ENCODE results near the gene ATG13. TPM values are rescaled to one million over a fixed set of nuclear protein-coding genes. Genes with fewer than 3 reads are reported as not detected.

The ATG13 gene
- polyA plus RNA-seq, 1 donor (not counting 4 experiments of a cell fraction or from before 2014, with no cell fraction given) = 33.3 TPM

DNA sequence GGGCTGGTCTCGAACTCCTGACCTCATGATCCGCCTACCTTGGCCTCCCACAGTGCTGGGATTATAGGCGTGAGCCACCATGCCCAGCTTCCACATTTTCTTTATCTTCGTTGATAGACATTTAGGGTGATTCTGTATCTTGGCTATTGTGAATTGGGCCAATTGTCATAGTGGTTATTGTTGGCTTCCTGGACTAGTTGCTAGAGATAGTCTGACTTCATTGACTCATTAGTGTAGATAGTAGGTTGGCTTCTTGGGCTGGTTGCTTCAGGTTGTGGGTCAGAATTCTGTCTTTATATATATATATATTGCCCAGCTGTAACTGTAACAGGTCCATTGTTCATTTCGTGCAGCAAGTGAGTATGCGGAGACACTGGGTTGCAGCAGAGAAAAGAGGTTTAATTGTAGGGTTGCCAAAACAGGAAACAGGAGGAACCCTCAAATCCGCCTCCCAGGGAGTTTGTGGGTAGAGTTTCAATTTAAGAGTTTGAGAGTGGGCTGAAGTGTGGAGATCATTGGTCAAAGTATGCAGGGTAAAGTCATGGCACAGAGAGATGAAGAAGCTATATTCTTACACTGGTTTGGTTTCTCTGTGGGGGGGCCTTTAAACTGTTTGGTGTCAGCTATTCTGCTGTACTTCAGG lies 22.0 kb downstream of the ATG13 start:
- Histone ChIP-seq H3K9me1 (ENCODE audit: control insufficient read depth, extremely low read depth, insufficient read depth, low read length) (no peaks in the 10 kb centered on the region), H3K4me2 (ENCODE audit: control insufficient read depth, extremely low read depth, insufficient read depth, low read depth, low read length) (no peak overlapping the region), H3K27me3 (ENCODE audit: control insufficient read depth, extremely low read depth, insufficient read depth, low read length) (no peaks in the 10 kb centered on the region), H3K4me1 (ENCODE audit: control insufficient read depth, extremely low read depth, insufficient read depth, low read length) (no peaks in the 10 kb centered on the region), H3K9me3 (ENCODE audit: control insufficient read depth, low read depth, low read length) (no peaks in the 10 kb centered on the region), H3K4me3 (ENCODE audit: control insufficient read depth in 2 of 3, extremely low read depth in 1 of 3, insufficient read depth in 2 of 3, low read depth in 1 of 3, low read length in 3 of 3) (no peak overlapping the region), H3K36me3 (ENCODE audit: control insufficient read depth in 2 of 2, extremely low read depth in 1 of 2, insufficient read depth in 2 of 2, low read length in 2 of 2) (peaks cover 0 to 6% of the 10 kb centered on the region in 2 experiments), H3K27ac (ENCODE audit: control insufficient read depth, insufficient read depth, low read length) (no peak overlapping the region), H3K9ac (ENCODE audit: control insufficient read depth, extremely low read depth, insufficient read depth, low read length) (no peak overlapping the region), H4K20me1 (ENCODE audit: control insufficient read depth, extremely low read depth, insufficient read depth, low read length) (no peaks in the 10 kb centered on the region), H3K79me2 (ENCODE audit: control insufficient read depth, insufficient read depth, low read length) (no peaks in the 10 kb centered on the region), H2AFZ (ENCODE audit: control insufficient read depth, low read length) (no peak overlapping the region)
- FAIRE-seq = no peak
- DNase-seq (ENCODE audit: low read depth, low spot score) = no peak
- dilution Hi-C loops (cut with MboI; ENCODE audit: extremely low pct_ligation_motif_present, low sequenced_read_pairs) = no loop called here
- TF ChIP-seq EZH2 (IDR thresholded peaks at IDR 0.05; ENCODE audit: low read length) = no peak
- TF ChIP-seq, protein P1, sequence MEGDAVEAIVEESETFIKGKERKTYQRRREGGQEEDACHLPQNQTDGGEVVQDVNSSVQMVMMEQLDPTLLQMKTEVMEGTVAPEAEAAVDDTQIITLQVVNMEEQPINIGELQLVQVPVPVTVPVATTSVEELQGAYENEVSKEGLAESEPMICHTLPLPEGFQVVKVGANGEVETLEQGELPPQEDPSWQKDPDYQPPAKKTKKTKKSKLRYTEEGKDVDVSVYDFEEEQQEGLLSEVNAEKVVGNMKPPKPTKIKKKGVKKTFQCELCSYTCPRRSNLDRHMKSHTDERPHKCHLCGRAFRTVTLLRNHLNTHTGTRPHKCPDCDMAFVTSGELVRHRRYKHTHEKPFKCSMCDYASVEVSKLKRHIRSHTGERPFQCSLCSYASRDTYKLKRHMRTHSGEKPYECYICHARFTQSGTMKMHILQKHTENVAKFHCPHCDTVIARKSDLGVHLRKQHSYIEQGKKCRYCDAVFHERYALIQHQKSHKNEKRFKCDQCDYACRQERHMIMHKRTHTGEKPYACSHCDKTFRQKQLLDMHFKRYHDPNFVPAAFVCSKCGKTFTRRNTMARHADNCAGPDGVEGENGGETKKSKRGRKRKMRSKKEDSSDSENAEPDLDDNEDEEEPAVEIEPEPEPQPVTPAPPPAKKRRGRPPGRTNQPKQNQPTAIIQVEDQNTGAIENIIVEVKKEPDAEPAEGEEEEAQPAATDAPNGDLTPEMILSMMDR (optimal IDR thresholded peaks at IDR 0.05 in 1 of 3, IDR thresholded peaks at IDR 0.05 in 1 of 3, conservative IDR thresholded peaks at IDR 0.05 in 1 of 3; ENCODE audit: extremely low read depth in 1 of 3, insufficient read depth in 2 of 3, low read length in 3 of 3) = no peak

DNA sequence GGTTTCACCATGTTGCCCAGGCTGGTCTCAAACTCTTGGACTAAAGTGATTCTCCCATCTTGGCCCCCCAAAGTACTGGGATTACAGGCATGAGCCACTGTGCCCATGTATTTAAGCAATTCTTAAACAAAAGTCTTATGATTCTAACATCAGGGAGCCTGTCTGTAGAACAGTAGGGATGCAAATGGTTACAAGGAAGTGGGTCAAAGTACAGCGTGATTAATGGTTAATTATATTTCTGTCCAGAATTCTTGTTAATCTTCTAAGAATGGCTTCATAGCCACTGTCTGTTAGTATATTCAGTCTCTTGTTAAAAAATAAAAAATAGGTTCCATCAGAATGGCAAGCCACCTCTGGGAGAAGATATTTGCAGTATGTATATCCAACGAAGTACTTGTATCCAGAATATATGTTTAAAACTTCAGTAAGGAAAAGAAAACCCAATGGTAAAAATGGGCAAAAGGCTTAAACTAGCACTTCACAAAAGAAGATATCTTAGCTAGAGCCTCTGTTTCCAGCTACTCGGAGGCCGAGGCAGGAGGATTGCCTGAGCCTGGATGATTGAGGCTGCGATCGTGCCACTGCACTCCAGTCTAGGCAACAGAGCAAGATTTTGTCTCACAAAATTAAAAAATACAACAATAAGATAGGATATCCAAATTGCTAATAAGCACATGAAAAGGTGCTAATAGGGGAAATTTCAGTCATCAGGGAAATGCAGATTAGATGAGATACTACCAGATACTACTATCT lies 22.9 kb downstream of the ATG13 start:
- H3K79me2 ChIP-seq (ENCODE audit: control insufficient read depth, insufficient read depth, low read length) = no peaks in the 10 kb centered on the region
- TF ChIP-seq EZH2 (IDR thresholded peaks at IDR 0.05; ENCODE audit: low read length) = no peak
- TF ChIP-seq, protein P1 (optimal IDR thresholded peaks at IDR 0.05 in 1 of 3, IDR thresholded peaks at IDR 0.05 in 1 of 3, conservative IDR thresholded peaks at IDR 0.05 in 1 of 3; ENCODE audit: extremely low read depth in 1 of 3, insufficient read depth in 2 of 3, low read length in 3 of 3) = no peak
- no peaks in the 10 kb centered on the region for H3K4me1 ChIP-seq (ENCODE audit: control insufficient read depth, extremely low read depth, insufficient read depth, low read length)
- no peak for DNase-seq (ENCODE audit: low read depth, low spot score)
- H3K9me3 ChIP-seq (ENCODE audit: control insufficient read depth, low read depth, low read length) = no peaks in the 10 kb centered on the region
- H3K9ac ChIP-seq (ENCODE audit: control insufficient read depth, extremely low read depth, insufficient read depth, low read length) = no peak overlapping the region
- H3K9me1 ChIP-seq (ENCODE audit: control insufficient read depth, extremely low read depth, insufficient read depth, low read length) = no peaks in the 10 kb centered on the region
- dilution Hi-C loops (cut with MboI; ENCODE audit: extremely low pct_ligation_motif_present, low sequenced_read_pairs) = no loop called here
- peaks cover 0 to 6% of the 10 kb centered on the region in 2 experiments for H3K36me3 ChIP-seq (ENCODE audit: control insufficient read depth in 2 of 2, extremely low read depth in 1 of 2, insufficient read depth in 2 of 2, low read length in 2 of 2)
- no peaks in the 10 kb centered on the region for H3K27me3 ChIP-seq (ENCODE audit: control insufficient read depth, extremely low read depth, insufficient read depth, low read length)
- no peak overlapping the region for H3K4me3 ChIP-seq (ENCODE audit: control insufficient read depth in 2 of 3, extremely low read depth in 1 of 3, insufficient read depth in 2 of 3, low read depth in 1 of 3, low read length in 3 of 3)
- H2AFZ ChIP-seq (ENCODE audit: control insufficient read depth, low read length) = no peak overlapping the region
- H3K27ac ChIP-seq (ENCODE audit: control insufficient read depth, insufficient read depth, low read length) = no peak overlapping the region
- H3K4me2 ChIP-seq (ENCODE audit: control insufficient read depth, extremely low read depth, insufficient read depth, low read depth, low read length) = no peak overlapping the region
- no peak for FAIRE-seq
- no peaks in the 10 kb centered on the region for H4K20me1 ChIP-seq (ENCODE audit: control insufficient read depth, extremely low read depth, insufficient read depth, low read length)

Data from keratinocyte (primary cell).